K562 (cell line): Measurements from ENCODE around the gene SOSTDC1. TPM values are rescaled to one million over a fixed set of nuclear protein-coding genes. Genes with fewer than 3 reads are reported as not detected.

Source experiments
- ATF2 ChIP-seq: sonication (generic); formaldehyde crosslinking; IDR thresholded peaks from 2 replicates; pipeline ENCODE4 v1.8.1; 2022; ENCODE audit warnings: missing genetic modification reagents
- FOXK2 ChIP-seq, 2 experiments: fragments of 450-650 bp; IDR thresholded peaks in 1 of 2; conservative IDR thresholded peaks in 1 of 2; 2 replicates each; pipeline ENCODE4 v1.6.1; 2016; ENCODE audit warnings: low read depth in 2 of 2, mild to moderate bottlenecking in 1 of 2
- KHSRP ChIP-seq: fragments of 450-650 bp; IDR thresholded peaks from 2 replicates; pipeline ENCODE4 v1.6.1; 2017
- LEF1 ChIP-seq: fragments of 450-650 bp; IDR thresholded peaks from 2 replicates; pipeline ENCODE4 v1.6.1; 2016; ENCODE audit warnings: mild to moderate bottlenecking
- NR1H2 ChIP-seq: sonication (generic); formaldehyde crosslinking; IDR thresholded peaks from 2 replicates; pipeline ENCODE4 v1.4.0; 2020; ENCODE audit warnings: mild to moderate bottlenecking, missing genetic modification reagents
- POU5F1 ChIP-seq: fragments of 150-350 bp; IDR thresholded peaks from 2 replicates; pipeline ENCODE4 v1.6.1; 2014; ENCODE audit warnings: borderline replicate concordance, low read length, low read depth, mild to moderate bottlenecking; ENCODE audit not compliant: partially characterized antibody
- polyA plus RNA-seq, 8 experiments: library from polyadenylated mRNA; depleted of rRNA in 4 of 8; stranded (reverse) in 5 of 8; unstranded in 3 of 8; fragments of >200 nt; fragmentation: Nextera tagmentation in 2 of 8; fragmentation: Illumina TruSeq in 1 of 8; extraction: Ambion mirVana in 2 of 8; extraction: Trizol in 1 of 8; gene quantifications; 2 replicates each; pipeline versions ENCODE4 v1.2.1 to v1.2.3, GENCODE V29; 2011 to 2014; ENCODE audit warnings: inconsistent platforms in 1 of 8, missing spikeins in 1 of 8
- total RNA-seq, 7 experiments: library from RNA; depleted of rRNA in 6 of 7; stranded (reverse); fragments of >200 nt in 6 of 7; fragmentation: Illumina TruSeq in 2 of 7; extraction: Trizol in 2 of 7; gene quantifications; 2 replicates each; pipeline versions ENCODE4 v1.2.1 to v1.2.3, GENCODE V29; 2011 to 2021; ENCODE audit warnings: low replicate concordance in 1 of 7
- TF ChIP-seq, protein P1 (sequence below): fragments of 200-800 bp; sonication (Bioruptor generic); IDR thresholded peaks from 2 replicates; pipeline ENCODE4 v1.6.1; 2016; ENCODE audit warnings: missing genetic modification characterization, missing compliant biosample characterization
- TF ChIP-seq, protein P2 (sequence below): fragments of 250-450 bp; sonication (Bioruptor Pico); IDR thresholded peaks from 2 replicates; pipeline ENCODE4 v1.9.0; 2021; ENCODE audit warnings: mild to moderate bottlenecking, inconsistent platforms

Gene SOSTDC1
- total and polyA plus RNA-seq, 9 of the 15 experiments (the other 6 are each of a cell fraction or from before 2014, with no cell fraction given): 8.3 to 48.6 (median 15.9) TPM

DNA sequence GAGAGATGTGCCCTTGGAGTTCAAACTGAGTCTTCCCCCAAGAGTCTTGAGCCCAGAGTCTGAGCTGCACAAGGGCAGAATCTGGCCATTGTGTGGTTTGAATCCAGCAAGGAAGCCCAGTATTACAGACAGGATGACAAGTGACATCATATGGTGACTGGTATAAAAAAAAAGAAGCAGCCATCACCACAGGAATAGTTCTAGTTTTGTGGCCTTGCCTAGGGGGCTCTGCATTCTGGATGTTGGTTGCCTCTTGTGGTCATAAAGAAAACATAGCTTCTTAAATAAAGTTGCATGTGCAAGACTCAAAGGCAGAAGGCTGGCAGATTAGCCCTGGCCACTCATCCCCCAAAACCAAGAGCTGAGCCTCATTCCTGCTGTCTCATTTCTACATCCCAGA is 44.3 kb upstream of the SOSTDC1 start (continued):
- TF ChIP-seq, protein P1, sequence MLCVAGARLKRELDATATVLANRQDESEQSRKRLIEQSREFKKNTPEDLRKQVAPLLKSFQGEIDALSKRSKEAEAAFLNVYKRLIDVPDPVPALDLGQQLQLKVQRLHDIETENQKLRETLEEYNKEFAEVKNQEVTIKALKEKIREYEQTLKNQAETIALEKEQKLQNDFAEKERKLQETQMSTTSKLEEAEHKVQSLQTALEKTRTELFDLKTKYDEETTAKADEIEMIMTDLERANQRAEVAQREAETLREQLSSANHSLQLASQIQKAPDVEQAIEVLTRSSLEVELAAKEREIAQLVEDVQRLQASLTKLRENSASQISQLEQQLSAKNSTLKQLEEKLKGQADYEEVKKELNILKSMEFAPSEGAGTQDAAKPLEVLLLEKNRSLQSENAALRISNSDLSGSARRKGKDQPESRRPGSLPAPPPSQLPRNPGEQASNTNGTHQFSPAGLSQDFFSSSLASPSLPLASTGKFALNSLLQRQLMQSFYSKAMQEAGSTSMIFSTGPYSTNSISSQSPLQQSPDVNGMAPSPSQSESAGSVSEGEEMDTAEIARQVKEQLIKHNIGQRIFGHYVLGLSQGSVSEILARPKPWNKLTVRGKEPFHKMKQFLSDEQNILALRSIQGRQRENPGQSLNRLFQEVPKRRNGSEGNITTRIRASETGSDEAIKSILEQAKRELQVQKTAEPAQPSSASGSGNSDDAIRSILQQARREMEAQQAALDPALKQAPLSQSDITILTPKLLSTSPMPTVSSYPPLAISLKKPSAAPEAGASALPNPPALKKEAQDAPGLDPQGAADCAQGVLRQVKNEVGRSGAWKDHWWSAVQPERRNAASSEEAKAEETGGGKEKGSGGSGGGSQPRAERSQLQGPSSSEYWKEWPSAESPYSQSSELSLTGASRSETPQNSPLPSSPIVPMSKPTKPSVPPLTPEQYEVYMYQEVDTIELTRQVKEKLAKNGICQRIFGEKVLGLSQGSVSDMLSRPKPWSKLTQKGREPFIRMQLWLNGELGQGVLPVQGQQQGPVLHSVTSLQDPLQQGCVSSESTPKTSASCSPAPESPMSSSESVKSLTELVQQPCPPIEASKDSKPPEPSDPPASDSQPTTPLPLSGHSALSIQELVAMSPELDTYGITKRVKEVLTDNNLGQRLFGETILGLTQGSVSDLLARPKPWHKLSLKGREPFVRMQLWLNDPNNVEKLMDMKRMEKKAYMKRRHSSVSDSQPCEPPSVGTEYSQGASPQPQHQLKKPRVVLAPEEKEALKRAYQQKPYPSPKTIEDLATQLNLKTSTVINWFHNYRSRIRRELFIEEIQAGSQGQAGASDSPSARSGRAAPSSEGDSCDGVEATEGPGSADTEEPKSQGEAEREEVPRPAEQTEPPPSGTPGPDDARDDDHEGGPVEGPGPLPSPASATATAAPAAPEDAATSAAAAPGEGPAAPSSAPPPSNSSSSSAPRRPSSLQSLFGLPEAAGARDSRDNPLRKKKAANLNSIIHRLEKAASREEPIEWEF (CRISPR knock-in tag): no peak
- TF ChIP-seq FOXK2 (conservative IDR thresholded peaks at IDR 0.05 in 1 of 2, IDR thresholded peaks at IDR 0.05 in 1 of 2; ENCODE audit: low read depth in 2 of 2) (no peak), ATF2 (CRISPR knock-in tag) (no peak), LEF1 (no peak), POU5F1 (no peak), NR1H2 (CRISPR knock-in tag) (no peak), KHSRP (no peak)
- TF ChIP-seq, protein P2, sequence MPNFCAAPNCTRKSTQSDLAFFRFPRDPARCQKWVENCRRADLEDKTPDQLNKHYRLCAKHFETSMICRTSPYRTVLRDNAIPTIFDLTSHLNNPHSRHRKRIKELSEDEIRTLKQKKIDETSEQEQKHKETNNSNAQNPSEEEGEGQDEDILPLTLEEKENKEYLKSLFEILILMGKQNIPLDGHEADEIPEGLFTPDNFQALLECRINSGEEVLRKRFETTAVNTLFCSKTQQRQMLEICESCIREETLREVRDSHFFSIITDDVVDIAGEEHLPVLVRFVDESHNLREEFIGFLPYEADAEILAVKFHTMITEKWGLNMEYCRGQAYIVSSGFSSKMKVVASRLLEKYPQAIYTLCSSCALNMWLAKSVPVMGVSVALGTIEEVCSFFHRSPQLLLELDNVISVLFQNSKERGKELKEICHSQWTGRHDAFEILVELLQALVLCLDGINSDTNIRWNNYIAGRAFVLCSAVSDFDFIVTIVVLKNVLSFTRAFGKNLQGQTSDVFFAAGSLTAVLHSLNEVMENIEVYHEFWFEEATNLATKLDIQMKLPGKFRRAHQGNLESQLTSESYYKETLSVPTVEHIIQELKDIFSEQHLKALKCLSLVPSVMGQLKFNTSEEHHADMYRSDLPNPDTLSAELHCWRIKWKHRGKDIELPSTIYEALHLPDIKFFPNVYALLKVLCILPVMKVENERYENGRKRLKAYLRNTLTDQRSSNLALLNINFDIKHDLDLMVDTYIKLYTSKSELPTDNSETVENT (CRISPR knock-in tag): no peak
- TF ChIP-seq, all 486 proteins: peak for 8
